H1 (cell line): Measurements from ENCODE around the gene REPS2. TPM values are rescaled to one million over a fixed set of nuclear protein-coding genes. Genes with fewer than 3 reads are reported as not detected.

Source experiments
- CTCF ChIA-PET: fragments of 300-600 bp; sonication (Branson Sonifier 250); formaldehyde crosslinking; loops from one replicate; lab custom pipeline; 2021; ENCODE audit not compliant: partially characterized antibody; lab: Charles Lee
- POLR2A ChIA-PET: fragments of 300-600 bp; sonication (Branson Sonifier 250); formaldehyde crosslinking; loops from one replicate; lab custom pipeline; 2021; ENCODE audit warnings: inconsistent platforms; ENCODE audit not compliant: partially characterized antibody; lab: Charles Lee
- DNase-seq, 2 experiments: peaks; one replicate each; pipeline versions ENCODE4 v3.0.0 to v3.0.0-alpha.2; 2010 to 2022; ENCODE audit warnings: low spot score in 2 of 2, low read depth in 1 of 2, mixed read lengths in 1 of 2
- FAIRE-seq: peaks from 2 replicates; lab custom pipeline; 2011; peaks lifted over from hg19 to GRCh38; lab: Jason Lieb, UNC
- H2AFZ ChIP-seq: 2 replicates; pipeline ENCODE4 v1.8.1; 2012; ENCODE audit warnings: low read length, inconsistent platforms
- H2AK5ac ChIP-seq: 2 replicates; pipeline ENCODE4 v1.6.1; 2013; ENCODE audit warnings: low read depth, low read length
- H2BK120ac ChIP-seq: replicated peaks from 2 replicates; pipeline ENCODE3; 2013; ENCODE audit warnings: low read depth, low read length, inconsistent platforms
- H2BK12ac ChIP-seq: 2 replicates; pipeline ENCODE4 v1.6.1; 2013; ENCODE audit warnings: low read depth, low read length
- H2BK15ac ChIP-seq: 2 replicates; pipeline ENCODE4 v1.6.1; 2013; ENCODE audit warnings: low read length
- H2BK20ac ChIP-seq: 2 replicates; pipeline ENCODE4 v1.6.1; 2013; ENCODE audit warnings: low read length
- H2BK5ac ChIP-seq: 2 replicates; pipeline ENCODE4 v1.6.1; 2013; ENCODE audit warnings: low read depth, low read length
- H3K14ac ChIP-seq: 2 replicates; pipeline ENCODE4 v1.6.1; 2013; ENCODE audit warnings: inconsistent platforms; ENCODE audit not compliant: insufficient read length
- H3K18ac ChIP-seq: 2 replicates; pipeline ENCODE4 v1.6.1; 2013; ENCODE audit warnings: low read length; ENCODE audit errors: extremely low read depth
- H3K23ac ChIP-seq: 2 replicates; pipeline ENCODE4 v1.6.1; 2013; ENCODE audit warnings: inconsistent platforms; ENCODE audit not compliant: insufficient read length
- H3K23me2 ChIP-seq: 2 replicates; pipeline ENCODE4 v1.6.1; 2013; ENCODE audit warnings: low read depth, low read length
- H3K27ac ChIP-seq: 2 replicates; pipeline ENCODE4 v1.6.1; 2011; ENCODE audit warnings: low read depth, low read length, inconsistent platforms
- H3K27me3 ChIP-seq, 4 experiments: replicated peaks in 1 of 4; 1 replicate in 1 of 4; 2 replicates in 3 of 4; pipeline versions ENCODE4 v1.6.1 to v1.8.1; 2011 to 2013; ENCODE audit warnings: low read length in 3 of 4, mild to moderate bottlenecking in 3 of 4, inconsistent platforms in 2 of 4, mixed read lengths in 2 of 4, moderate library complexity in 1 of 4; ENCODE audit not compliant: control insufficient read depth in 3 of 4, insufficient read depth in 3 of 4; ENCODE audit errors: extremely low read depth in 1 of 4
- H3K36me3 ChIP-seq, 4 experiments: 2 replicates each; pipeline versions ENCODE4 v1.6.1 to v1.8.1; 2011 to 2013; ENCODE audit warnings: mild to moderate bottlenecking in 4 of 4, low read length in 3 of 4, moderate library complexity in 2 of 4, control low read depth in 1 of 4, inconsistent platforms in 1 of 4; ENCODE audit not compliant: insufficient read depth in 4 of 4, control insufficient read depth in 2 of 4
- H3K4ac ChIP-seq: replicated peaks from 2 replicates; pipeline ENCODE3; 2013; ENCODE audit warnings: low read length, low read depth, mixed read lengths, inconsistent platforms; ENCODE audit not compliant: insufficient read length
- H3K4me1 ChIP-seq, 4 experiments: replicated peaks in 1 of 4; 1 replicate in 1 of 4; 2 replicates in 3 of 4; pipeline versions ENCODE4 v1.6.1 to v1.8.1; 2011 to 2013; ENCODE audit warnings: low read length in 3 of 4, inconsistent platforms in 2 of 4, mixed read lengths in 1 of 4; ENCODE audit not compliant: insufficient read depth in 4 of 4, control insufficient read depth in 3 of 4
- H3K4me2 ChIP-seq, 2 experiments: 2 replicates each; pipeline versions ENCODE4 v1.6.1 to v1.8.1; 2011 to 2013; ENCODE audit warnings: low read depth in 2 of 2, low read length in 2 of 2, control low read depth in 1 of 2, inconsistent platforms in 1 of 2, mild to moderate bottlenecking in 1 of 2; ENCODE audit not compliant: insufficient read depth in 1 of 2
- H3K4me3 ChIP-seq, 4 experiments: fragments of 200-600, 300-600 bp in 1 of 4; sonication (generic), shearing (Covaris generic), sonication (Bioruptor Twin) in 1 of 4; 2 replicates each; pipeline versions ENCODE4 v1.5.1 to v1.8.1; 2011 to 2016; ENCODE audit warnings: low read length in 4 of 4, low read depth in 3 of 4, control low read depth in 2 of 4, inconsistent platforms in 2 of 4, mild to moderate bottlenecking in 2 of 4, mixed read lengths in 1 of 4, moderate library complexity in 1 of 4; ENCODE audit not compliant: insufficient read depth in 2 of 4; ENCODE audit errors: extremely low read depth in 1 of 4
- H3K56ac ChIP-seq: replicated peaks from 2 replicates; pipeline ENCODE3; 2013; ENCODE audit warnings: low read depth, mild to moderate bottlenecking, mixed read lengths, low read length, inconsistent platforms; ENCODE audit not compliant: insufficient read length
- H3K79me1 ChIP-seq: 2 replicates; pipeline ENCODE4 v1.6.1; 2013; ENCODE audit warnings: low read depth, low read length, control low read depth
- H3K79me2 ChIP-seq, 2 experiments: 2 replicates each; pipeline versions ENCODE4 v1.6.1 to v1.8.1; 2012 to 2013; ENCODE audit warnings: low read length in 2 of 2, mild to moderate bottlenecking in 2 of 2, inconsistent platforms in 1 of 2; ENCODE audit not compliant: insufficient read depth in 2 of 2, control insufficient read depth in 1 of 2
- H3K9ac ChIP-seq, 4 experiments: replicated peaks in 1 of 4; 1 replicate in 1 of 4; 2 replicates in 3 of 4; pipeline versions ENCODE4 v1.6.1 to v1.8.1; 2011 to 2013; ENCODE audit warnings: low read depth in 3 of 4, low read length in 3 of 4, control low read depth in 2 of 4, mild to moderate bottlenecking in 2 of 4, moderate library complexity in 2 of 4, inconsistent platforms in 1 of 4; ENCODE audit errors: extremely low read depth in 1 of 4
- H3K9me3 ChIP-seq, 2 experiments: 2 replicates each; pipeline versions ENCODE4 v1.6.1 to v1.8.1; 2012 to 2013; ENCODE audit warnings: mild to moderate bottlenecking in 2 of 2, moderate library complexity in 2 of 2, control low read depth in 1 of 2, inconsistent platforms in 1 of 2, low read depth in 1 of 2, low read length in 1 of 2, mixed read lengths in 1 of 2; ENCODE audit not compliant: insufficient read depth in 2 of 2
- H4K20me1 ChIP-seq, 2 experiments: replicated peaks in 1 of 2; 2 replicates each; pipeline versions ENCODE3 to v1.8.1; 2011 to 2013; ENCODE audit warnings: inconsistent platforms in 2 of 2, low read length in 2 of 2, mild to moderate bottlenecking in 1 of 2; ENCODE audit not compliant: insufficient read depth in 2 of 2, control insufficient read depth in 1 of 2
- H4K5ac ChIP-seq: 2 replicates; pipeline ENCODE4 v1.6.1; 2013; ENCODE audit warnings: low read length, low read depth, mixed read lengths, inconsistent platforms; ENCODE audit not compliant: insufficient read length
- H4K8ac ChIP-seq: 2 replicates; pipeline ENCODE4 v1.8.0; 2013; ENCODE audit warnings: mild to moderate bottlenecking, moderate library complexity, low read length, inconsistent platforms; ENCODE audit not compliant: insufficient read depth; ENCODE audit errors: extremely low read depth
- H4K91ac ChIP-seq: replicated peaks from 2 replicates; pipeline ENCODE3; 2013; ENCODE audit warnings: low read length, mixed read lengths, inconsistent platforms; ENCODE audit not compliant: insufficient read length
- CTCF ChIP-seq, 3 experiments: IDR thresholded peaks; 1 replicate in 2 of 3; 2 replicates in 1 of 3; pipeline versions ENCODE4 v1.5.1 to v1.6.1; 2011; ENCODE audit warnings: low read length in 3 of 3, mild to moderate bottlenecking in 3 of 3, inconsistent platforms in 2 of 3, low read depth in 1 of 3, moderate library complexity in 1 of 3; ENCODE audit not compliant: insufficient read depth in 1 of 3; ENCODE audit errors: control extremely low read depth in 1 of 3
- RNF2 ChIP-seq: fragments of 200-900, 300-1000 bp; sonication (generic); IDR thresholded peaks from 2 replicates; pipeline ENCODE4 v1.7.1; 2016; ENCODE audit warnings: borderline replicate concordance, low read depth, mild to moderate bottlenecking, antibody characterized with exemption, low read length; ENCODE audit not compliant: poor library complexity, severe bottlenecking; ENCODE audit errors: missing control alignments
- TAF1 ChIP-seq: IDR thresholded peaks from 2 replicates; pipeline ENCODE4 v1.6.1; 2011; ENCODE audit warnings: mild to moderate bottlenecking, low read depth, low read length
- WGBS, 2 experiments: shearing (Covaris generic) in 1 of 2; methylation state at CpG; one replicate each; pipeline versions ENCODE4 v1.1.6 to v1.1.7; 2013 to 2015; ENCODE audit warnings: low lambda C conversion rate in 2 of 2, mixed read lengths in 2 of 2, inconsistent platforms in 1 of 2, low coverage in 1 of 2, missing lambda C conversion rate in 1 of 2; ENCODE audit not compliant: insufficient replicate concordance in 2 of 2, insufficient coverage in 1 of 2, insufficient read length in 1 of 2; ENCODE audit errors: extremely low coverage in 1 of 2, missing lambda C conversion rate in 1 of 2; 5-methylcytosine and 5-hydroxymethylcytosine counted together
- polyA plus RNA-seq, 7 experiments: library from polyadenylated mRNA; depleted of rRNA in 3 of 7; stranded (reverse) in 5 of 7; unstranded in 2 of 7; fragments of >200 nt in 5 of 7; fragments of 200-250 nt in 2 of 7; gene quantifications; 1 replicate in 5 of 7; 2 replicates in 1 of 7; 4 replicates in 1 of 7; pipeline versions ENCODE4 v1.2.1 to v1.2.3, GENCODE V29; 2011 to 2013; ENCODE audit warnings: missing spikeins in 2 of 7, mixed read lengths in 2 of 7
- total RNA-seq: library from RNA; stranded (reverse); fragmentation: NEBNext Ultra II Directional; extraction: Animal tissue kit (Norgen Biotek cat#: 25700); gene quantifications from 2 replicates; pipeline ENCODE4 v1.2.1, GENCODE V29; 2021

REPS2 gene
- total and polyA plus RNA-seq, 2 of the 8 experiments (the other 6 are each of a cell fraction or from before 2014, with no cell fraction given), result 0.79 to 4.3 TPM

DNA sequence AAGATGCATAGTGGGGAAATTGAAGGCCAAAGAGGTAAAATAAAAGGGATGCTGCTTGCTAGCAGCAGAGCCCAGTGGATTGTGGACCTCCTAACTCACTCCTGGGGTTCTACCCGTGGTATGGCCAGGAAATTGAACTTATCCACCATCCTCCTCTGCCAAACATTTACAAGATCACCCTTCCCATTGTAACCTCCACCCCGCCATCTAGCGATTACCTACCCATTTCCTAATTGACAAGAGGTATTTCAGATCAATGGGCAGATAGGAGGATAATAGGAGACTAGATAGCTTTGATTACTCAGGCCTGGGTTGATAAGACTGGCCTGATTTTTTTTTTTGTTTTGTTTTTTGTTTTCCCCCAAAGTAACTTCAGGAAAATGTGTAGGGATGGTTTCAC is 67.8 kb downstream of the REPS2 start:
- Histone ChIP-seq H2AFZ (no peak overlapping the region), H3K9ac (no peak overlapping the region), H4K8ac (no peak overlapping the region), H3K23me2 (no peaks in the 10 kb centered on the region), H4K91ac (no peak overlapping the region), H3K14ac (no peak overlapping the region), H3K79me1 (no peaks in the 10 kb centered on the region), H3K36me3 (no peaks in the 10 kb centered on the region), H3K4me3 (no peak overlapping the region), H3K79me2 (no peaks in the 10 kb centered on the region), H3K4me2 (no peak overlapping the region), H2AK5ac (no peak overlapping the region), H3K18ac (no peak overlapping the region), H3K9me3 (no peaks in the 10 kb centered on the region), H2BK12ac (no peak overlapping the region), H2BK15ac (no peak overlapping the region), H2BK120ac (no peak overlapping the region), H2BK5ac (no peak overlapping the region), H4K20me1 (no peaks in the 10 kb centered on the region), H3K27me3 (no peaks in the 10 kb centered on the region), H3K4me1 (no peaks in the 10 kb centered on the region), H3K4ac (no peak overlapping the region), H4K5ac (no peak overlapping the region), H3K27ac (no peak overlapping the region), H3K56ac (no peak overlapping the region), H3K23ac (no peak overlapping the region), H2BK20ac (no peak overlapping the region)
- 90% methylated on average over 3 of the region's 3 CpGs; no CpG with 5 or more reads in 1 of the 2 experiments for WGBS, 2 experiments
- CTCF ChIA-PET, result interaction anchor here (0.6 to 1.7 kb wide), 5 partner anchors 20 to 957 kb away, joined by 3 to 6 read pairs (median 3); no protein-coding TSS in a partner anchor
- POLR2A ChIA-PET, result interaction anchor here (0.8 kb wide), 1 partner anchor 11 kb away, joined by 3 read pairs; no protein-coding TSS in a partner anchor
- FAIRE-seq (no peak), DNase-seq (no peak)
- peak in 1 of 3 experiments; percentile 1; a peak in 1 of 4 replicates for TF ChIP-seq CTCF (IDR thresholded peaks at IDR 0.05; ENCODE audit: control extremely low read depth in 1 of 3, insufficient read depth in 1 of 3, low read depth in 1 of 3, low read length in 3 of 3)
- TF ChIP-seq TAF1, result no peak
- TF ChIP-seq RNF2, result no peak
